Measurements from ENCODE around the gene PARVB.

The PARVB gene

GRCh38 chr22:44033694-44034093 is 9.6 kb downstream of the PARVB start:
- peak; percentile 63 for DNase-seq (ENCODE audit: low read depth, low spot score)
- TF ChIP-seq, protein P1, sequence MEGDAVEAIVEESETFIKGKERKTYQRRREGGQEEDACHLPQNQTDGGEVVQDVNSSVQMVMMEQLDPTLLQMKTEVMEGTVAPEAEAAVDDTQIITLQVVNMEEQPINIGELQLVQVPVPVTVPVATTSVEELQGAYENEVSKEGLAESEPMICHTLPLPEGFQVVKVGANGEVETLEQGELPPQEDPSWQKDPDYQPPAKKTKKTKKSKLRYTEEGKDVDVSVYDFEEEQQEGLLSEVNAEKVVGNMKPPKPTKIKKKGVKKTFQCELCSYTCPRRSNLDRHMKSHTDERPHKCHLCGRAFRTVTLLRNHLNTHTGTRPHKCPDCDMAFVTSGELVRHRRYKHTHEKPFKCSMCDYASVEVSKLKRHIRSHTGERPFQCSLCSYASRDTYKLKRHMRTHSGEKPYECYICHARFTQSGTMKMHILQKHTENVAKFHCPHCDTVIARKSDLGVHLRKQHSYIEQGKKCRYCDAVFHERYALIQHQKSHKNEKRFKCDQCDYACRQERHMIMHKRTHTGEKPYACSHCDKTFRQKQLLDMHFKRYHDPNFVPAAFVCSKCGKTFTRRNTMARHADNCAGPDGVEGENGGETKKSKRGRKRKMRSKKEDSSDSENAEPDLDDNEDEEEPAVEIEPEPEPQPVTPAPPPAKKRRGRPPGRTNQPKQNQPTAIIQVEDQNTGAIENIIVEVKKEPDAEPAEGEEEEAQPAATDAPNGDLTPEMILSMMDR (IDR thresholded peaks at IDR 0.05; ENCODE audit: low read depth, low read length): no peak
- H3K4me3 ChIP-seq (ENCODE audit: low read depth, low read length): no peak overlapping the region
- in situ Hi-C loops (cut with HindIII; ENCODE audit: low sequenced_read_pairs): no loop called here

- in situ Hi-C loops (cut with HindIII; ENCODE audit: low sequenced_read_pairs): no loop called here
- peak; percentile 93 for DNase-seq (ENCODE audit: low read depth, low spot score)
- no peak overlapping the region for H3K4me3 ChIP-seq (ENCODE audit: low read depth, low read length)
- TF ChIP-seq, protein P1 (IDR thresholded peaks at IDR 0.05; ENCODE audit: low read depth, low read length): no peak
Measured at GRCh38 chr22:44037519-44038375, 13.6 kb downstream of the PARVB start.

DNA sequence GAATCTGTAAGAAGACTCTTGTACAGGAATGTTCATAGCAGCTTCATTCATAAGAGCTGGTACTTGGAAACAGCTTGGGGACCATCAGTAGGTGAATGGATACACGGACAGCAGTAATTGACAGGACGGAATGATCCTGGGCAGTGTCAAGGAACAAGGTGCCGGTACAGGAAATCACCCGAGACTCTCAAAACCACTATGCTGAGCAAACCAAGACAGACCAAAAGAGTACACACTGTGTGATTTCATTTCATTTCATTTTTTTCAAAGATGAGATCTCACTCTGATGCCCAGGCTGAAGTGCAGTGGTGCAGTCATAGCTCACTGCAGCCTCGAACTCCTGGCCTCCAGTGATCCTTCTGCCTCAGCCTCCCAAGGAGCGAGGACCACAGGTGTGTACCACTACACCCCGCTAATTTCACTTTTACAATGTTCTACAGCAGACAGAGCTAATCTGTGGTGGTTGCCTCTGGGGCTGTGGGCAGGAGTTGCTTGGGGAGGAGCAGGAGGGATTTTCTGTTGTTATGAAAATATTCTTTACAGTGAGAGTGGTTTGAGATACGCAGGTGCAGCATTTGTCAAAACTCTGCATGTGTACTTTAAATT is 15.6 kb downstream of the PARVB start:
- in situ Hi-C loops (cut with HindIII; ENCODE audit: low sequenced_read_pairs): no loop called here
- TF ChIP-seq, protein P1 (IDR thresholded peaks at IDR 0.05; ENCODE audit: low read depth, low read length): no peak
- no peak for DNase-seq (ENCODE audit: low read depth, low spot score)
- H3K4me3 ChIP-seq (ENCODE audit: low read depth, low read length): no peak overlapping the region

DNA sequence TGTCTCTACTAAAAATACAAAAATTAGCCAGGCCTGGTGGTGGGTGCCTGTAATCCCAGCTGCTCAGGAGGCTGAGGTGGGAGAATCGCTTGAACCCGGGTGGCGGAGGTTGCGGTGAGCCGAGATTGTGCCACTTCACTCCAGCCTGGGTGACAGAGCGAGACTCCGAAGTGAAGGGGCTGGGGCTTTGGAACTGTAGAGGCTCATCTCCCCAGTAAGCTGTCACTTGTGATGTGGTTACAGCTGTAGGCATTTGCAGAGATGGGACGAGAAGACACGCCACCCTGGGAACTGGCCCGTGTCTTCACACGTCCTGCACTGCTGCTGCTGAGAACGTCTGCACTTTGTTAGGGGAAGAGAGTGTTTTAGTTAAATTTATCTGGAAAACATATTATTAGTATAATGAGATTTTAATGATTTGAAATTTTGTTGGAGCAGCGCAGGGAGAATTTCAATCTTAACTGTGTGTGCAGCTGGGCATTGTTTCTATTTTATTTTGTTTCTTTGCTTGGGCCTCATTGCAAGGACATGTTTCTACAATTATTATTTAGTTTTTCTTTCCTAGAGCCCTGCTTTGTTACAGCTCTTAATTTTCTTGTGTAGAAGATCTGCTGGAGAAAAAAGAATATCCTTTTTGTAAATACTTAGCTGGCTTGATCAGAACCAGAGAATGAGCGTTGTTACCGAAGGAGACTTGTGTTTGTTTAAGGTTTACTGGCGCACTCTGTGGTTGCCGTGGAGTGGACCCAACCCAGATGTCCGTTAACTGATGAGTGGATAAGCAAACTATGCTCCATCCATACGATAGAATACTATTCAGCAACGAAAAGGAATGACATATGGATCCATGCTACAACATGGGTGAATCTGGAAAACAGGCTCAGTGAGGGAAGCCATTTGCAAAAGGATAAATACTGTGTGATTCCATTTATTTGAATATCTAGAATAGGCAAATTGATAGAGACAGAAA is 18.4 kb downstream of the PARVB start:
- DNase-seq (ENCODE audit: low read depth, low spot score): peak; percentile 33
- in situ Hi-C loops (cut with HindIII; ENCODE audit: low sequenced_read_pairs): no loop called here
- TF ChIP-seq, protein P1 (IDR thresholded peaks at IDR 0.05; ENCODE audit: low read depth, low read length): no peak
- H3K4me3 ChIP-seq (ENCODE audit: low read depth, low read length): no peak overlapping the region

DNA sequence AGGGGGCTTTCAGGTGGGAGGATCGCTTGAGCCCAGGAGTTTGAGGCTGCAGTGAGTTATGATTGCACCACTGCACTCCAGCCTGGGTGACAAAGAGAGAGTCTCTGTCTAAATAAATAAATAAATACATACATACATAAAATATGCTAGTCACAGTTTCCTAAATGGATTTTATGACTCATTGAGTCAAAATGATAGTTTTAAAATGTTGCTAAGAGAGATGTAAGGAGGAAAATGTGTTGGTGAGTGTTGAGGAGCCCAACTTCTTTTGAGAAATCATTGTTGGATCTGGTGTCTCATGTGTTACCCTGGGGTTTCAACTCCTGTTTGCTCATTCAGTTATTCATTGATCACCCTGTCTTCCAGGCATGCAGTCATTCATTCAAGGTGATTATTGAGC is 21.0 kb downstream of the PARVB start:
- H3K4me3 ChIP-seq (ENCODE audit: low read depth, low read length): no peak overlapping the region
- TF ChIP-seq, protein P1 (IDR thresholded peaks at IDR 0.05; ENCODE audit: low read depth, low read length): no peak
- in situ Hi-C loops (cut with HindIII; ENCODE audit: low sequenced_read_pairs): no loop called here
- no peak for DNase-seq (ENCODE audit: low read depth, low spot score)

GRCh38 chr22:44046485-44047141 is 22.5 kb downstream of the PARVB start:
- in situ Hi-C loops (cut with HindIII; ENCODE audit: low sequenced_read_pairs): no loop called here
- no peak overlapping the region for H3K4me3 ChIP-seq (ENCODE audit: low read depth, low read length)
- TF ChIP-seq, protein P1 (IDR thresholded peaks at IDR 0.05; ENCODE audit: low read depth, low read length): no peak
- no peak for DNase-seq (ENCODE audit: low read depth, low spot score)

Measured in astrocyte of the spinal cord (primary cell).